Activated T-cell treated with anti-CD3 and anti-CD28 coated beads, Interleukin-2, amount 50 U/mL, for 1 hour (primary cell): ENCODE data around the gene LRP5.

Source experiments
- DNase-seq: peaks from one replicate; pipeline ENCODE4 v3.0.0-alpha.2; 2020

Gene LRP5

GRCh38 chr11:68349461-68350249 lies 37.3 kb downstream of the LRP5 start:
- no peak for DNase-seq

GRCh38 chr11:68350759-68351449 lies 38.5 kb downstream of the LRP5 start:
- DNase-seq = no peak

DNA sequence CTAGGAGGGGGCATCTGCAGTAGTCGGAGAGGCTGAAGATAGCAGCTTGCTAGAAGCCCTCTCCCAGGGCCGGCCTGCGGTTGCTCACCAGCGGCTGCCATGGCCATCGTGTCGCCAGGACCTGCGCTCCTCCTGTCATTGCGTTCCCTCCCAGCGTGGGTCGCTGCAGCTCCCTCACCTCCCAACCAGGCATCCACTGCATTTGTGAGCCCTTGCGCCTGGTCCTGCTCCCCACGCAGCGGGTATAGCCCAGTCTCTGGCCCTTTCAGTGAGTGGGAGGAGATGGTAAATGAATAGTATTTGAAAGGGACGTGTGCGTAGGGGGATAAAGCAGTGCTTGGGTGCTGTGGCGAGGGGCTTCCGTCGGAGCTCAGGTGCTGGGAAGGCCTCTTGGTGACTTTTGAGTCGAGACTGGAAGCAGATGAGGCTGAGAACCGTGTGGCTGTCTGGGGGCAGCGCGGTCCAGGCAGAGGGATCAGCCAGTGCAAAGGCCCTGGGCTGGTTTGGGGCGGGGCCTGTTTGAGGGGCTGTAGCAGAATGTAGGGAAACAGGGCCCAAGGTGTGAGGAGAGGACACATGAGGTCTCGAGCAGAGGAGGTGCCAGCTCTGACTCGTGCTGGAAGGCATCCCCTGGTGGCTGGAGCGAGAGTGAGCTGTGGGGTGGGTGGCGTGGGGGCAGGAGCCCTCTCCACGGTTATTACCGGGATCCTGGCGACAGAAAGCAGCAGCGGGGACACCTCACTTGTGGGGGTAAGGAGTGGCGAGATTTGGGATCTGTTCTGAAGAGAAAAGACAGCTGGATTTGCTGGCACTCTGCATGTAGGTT lies 39.3 kb downstream of the LRP5 start:
- no peak for DNase-seq

- DNase-seq = no peak
Measured at GRCh38 chr11:68352591-68352990, 40.2 kb downstream of the LRP5 start.

GRCh38 chr11:68353118-68353517 lies 40.7 kb downstream of the LRP5 start:
- DNase-seq = no peak

GRCh38 chr11:68353669-68354068 lies 41.3 kb downstream of the LRP5 start:
- no peak for DNase-seq

DNA sequence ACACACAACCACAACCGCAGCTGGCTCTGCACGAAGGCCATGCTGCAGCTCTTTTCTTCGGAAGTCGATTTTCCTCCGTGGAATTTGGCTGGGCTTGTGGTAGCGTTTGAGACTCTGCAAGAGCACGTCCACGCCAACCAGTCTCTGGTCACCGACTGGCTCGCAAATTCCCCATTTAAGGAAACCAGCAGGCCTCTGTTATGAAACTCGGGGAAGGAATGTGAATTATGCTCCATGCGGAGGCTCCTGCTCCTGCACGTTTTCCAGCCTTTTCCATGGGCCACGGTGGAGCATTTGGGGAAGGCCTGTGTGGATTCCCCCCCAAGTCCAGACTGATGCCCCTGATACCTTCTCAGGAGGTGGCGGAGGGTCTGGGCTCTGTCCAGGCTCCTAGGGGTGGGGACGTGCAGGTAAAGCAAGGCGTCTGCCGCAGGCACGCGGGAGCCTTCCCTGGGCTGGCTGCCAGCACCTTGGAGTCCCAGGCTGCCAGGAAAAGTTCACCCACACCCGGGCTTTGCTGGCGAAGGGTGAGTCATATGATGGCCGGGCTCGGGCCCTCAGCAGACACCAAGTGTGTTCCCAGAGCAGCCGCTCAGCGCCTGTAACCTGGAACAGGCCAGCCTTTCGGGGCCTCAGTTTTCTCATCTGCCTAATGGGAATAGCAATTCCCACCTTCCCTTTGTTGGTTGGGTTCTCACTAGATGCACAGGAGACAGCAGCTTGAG lies 41.9 kb downstream of the LRP5 start:
- no peak for DNase-seq

- DNase-seq = no peak
Measured at GRCh38 chr11:68355471-68355870, 43.1 kb downstream of the LRP5 start.

GRCh38 chr11:68357568-68357967 lies 45.2 kb downstream of the LRP5 start:
- no peak for DNase-seq

GRCh38 chr11:68358416-68358815 lies 46.0 kb downstream of the LRP5 start:
- DNase-seq = no peak

- DNase-seq = no peak
Measured at GRCh38 chr11:68361702-68362101, 49.3 kb downstream of the LRP5 start.

DNA sequence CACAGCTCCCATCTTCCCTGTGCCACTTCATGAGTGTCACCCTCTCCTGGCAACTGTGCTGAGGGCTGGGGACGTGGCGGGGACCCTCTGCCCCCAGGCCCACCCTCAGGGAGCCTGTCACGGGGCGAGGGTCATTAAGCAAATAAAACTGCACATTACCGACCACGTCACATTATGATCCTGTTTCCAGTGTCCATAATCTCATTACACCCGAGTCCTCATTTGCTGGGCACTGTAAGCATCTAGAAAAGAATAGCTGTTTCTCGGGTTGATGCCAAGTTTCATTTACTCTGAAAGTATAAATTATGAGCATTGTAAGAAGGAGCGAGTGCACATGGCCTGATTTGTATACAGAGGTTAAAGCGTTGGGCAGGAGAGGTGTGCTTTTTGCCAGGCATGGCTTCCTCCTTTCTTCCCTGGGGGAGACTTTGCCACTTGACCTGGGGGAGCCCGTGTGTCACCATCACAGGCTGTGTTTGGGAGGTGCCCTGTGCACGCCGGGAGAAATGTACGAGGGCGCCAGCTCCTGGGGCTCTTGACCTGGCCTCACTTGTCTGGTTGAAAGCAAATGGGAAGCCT lies 50.5 kb downstream of the LRP5 start:
- DNase-seq = no peak

DNA sequence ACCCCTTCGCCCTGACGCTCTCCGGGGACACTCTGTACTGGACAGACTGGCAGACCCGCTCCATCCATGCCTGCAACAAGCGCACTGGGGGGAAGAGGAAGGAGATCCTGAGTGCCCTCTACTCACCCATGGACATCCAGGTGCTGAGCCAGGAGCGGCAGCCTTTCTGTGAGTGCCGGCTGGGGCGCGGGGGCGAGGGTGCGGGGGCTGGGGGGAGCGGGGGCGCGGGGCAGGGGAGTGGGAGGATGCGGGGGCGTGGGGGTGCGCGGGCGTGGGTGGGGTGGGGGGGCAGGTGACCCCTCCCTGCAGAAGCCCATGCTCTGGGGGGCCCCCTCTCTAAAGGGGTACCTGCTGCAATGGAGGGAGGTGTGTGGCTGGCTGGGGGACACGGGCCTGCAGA lies 51.4 kb downstream of the LRP5 start:
- no peak for DNase-seq

DNA sequence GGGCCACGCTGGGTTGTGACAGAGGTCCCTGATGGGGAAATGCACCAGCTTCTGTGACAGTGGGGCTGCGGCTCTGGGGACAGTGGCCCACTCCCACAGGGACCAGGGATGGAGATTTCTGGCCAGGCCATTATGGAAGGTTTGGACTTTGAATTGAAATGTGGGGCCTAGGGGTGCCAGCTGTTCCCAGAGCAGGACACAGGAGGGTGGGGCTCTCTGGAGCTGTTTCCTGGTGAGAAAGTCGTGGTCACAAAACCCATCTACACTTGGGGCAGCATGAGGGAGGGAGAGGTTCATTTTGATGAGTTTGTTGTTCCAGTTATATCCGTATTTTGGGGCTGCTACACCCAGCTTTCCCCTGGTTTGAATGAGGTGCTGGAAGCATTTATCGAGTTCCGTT lies 52.2 kb downstream of the LRP5 start:
- no peak for DNase-seq

GRCh38 chr11:68365943-68366435 lies 53.6 kb downstream of the LRP5 start:
- DNase-seq = no peak

DNA sequence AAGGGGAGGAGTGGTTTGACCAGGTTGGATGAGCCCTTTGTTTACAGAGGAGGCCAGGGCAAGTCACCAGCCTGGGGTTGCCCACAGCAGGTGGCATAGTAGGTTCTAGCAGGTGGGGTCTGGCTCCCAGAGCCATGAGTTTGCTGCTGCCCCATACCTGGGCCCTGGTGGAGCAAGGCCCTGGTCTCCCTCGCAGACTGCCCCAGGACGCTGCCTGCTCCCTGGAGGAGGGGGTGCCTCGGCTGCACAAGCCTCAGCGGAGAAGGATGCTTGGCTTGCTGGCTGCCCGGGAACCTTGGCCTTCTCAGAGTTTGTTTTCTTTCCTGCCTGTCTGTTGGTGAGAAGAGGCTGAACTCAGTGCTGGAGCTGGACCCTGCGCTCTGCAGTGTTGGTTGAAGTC lies 54.9 kb downstream of the LRP5 start:
- DNase-seq = no peak

GRCh38 chr11:68369756-68370155 lies 57.4 kb downstream of the LRP5 start:
- no peak for DNase-seq

DNA sequence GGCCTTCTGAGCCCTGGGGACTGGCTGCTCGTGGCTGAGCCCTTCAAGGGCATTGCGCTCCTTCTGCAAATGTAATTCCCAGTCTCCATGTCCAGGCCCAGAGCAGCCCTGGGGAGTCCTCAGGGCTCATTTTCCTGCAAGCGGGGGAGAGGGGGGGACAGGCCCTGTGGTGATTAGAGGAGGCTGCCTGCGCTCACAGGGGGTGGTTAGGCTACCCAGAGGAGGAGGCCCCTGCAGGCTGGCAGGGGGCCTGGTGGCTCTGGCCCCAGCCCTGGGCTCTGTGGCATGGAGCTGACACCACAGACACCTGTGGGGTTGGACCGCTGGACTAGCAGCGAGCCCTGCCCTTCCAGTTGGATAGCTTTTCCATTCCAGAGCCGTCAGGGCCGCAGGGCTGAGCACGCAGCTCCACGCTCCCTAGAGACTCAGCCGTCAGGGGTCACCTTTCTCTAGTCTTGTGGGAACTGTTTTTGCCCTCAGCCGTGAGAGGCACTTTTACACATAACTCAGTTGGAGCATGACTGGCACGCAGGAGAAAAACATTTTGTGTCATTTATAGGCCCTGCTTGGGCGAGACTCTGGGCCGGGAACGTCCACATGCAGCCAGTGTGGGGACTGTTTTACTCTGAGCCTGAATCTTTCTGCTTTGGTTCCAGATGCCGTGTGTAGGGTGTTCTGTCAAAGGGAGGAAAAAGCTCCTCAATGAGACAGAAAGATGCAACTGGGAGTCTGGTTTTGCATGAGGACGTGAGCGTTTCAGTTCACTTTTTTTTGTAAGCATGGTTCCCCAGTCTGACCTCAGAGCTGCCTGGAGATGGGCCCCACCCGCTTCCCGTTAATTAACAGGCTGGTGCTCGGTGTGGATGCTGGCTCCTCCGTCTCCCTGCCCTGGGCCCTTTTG lies 58.1 kb downstream of the LRP5 start:
- DNase-seq = no peak

DNA sequence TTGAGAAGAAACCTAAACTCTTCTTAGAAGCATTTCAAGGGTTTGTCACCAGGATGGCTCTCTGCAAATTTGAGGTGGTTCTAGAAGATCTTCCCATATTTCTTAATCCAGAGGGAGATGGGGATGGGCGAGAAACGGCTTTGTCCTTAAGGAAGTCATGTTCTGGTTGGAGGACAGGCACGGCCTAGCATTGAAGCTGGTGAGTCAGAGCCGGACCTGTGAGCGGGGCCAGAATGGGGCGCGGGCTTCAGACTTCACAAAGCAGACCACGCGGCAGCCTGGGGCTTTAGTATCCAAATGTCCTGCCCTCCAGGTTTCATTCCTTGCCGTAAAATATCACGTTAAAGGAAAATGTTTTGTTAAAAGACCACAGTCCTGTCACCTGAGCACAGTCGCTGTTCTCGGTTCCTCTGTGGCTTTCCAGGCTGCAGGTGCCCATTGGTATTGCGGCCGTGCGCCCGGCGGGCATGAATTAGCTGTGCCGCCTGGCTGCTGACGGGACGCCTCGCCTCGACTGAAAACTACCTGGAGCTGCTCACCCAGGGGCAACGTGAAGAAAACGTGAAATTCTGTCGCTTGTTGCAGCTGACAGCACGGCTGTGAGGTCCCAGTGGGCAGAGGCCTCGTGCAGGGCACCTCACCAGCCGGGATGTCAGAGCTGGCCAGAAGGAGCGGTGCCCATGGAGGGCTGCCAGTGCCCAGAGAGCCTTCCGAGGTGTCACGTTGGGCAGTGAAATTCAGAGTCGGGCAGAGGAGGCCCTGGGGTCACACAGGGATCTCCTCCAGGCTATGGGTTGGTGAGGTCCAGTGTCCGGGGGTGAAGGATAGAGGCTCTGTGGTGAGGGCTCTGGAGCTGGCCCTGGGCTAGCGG lies 59.0 kb downstream of the LRP5 start:
- DNase-seq = no peak

DNA sequence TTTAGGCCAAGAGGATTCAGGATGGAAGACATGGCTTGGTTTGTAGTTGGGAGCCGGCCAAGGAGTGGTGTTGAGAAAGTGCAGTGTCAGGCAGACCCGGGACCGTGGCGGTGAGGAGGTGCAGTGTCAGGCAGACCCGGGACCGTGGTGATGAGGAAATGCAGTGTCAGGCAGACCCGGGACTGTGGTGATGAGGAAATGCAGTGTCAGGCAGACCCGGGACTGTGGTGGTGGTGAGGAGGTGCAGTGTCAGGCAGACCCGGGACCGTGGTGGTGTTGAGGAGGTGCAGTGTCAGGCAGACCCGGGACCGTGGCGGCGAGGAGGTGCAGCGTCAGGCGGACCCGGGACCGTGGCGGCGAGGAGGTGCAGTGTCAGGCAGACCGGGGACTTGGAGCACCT lies 59.7 kb downstream of the LRP5 start:
- DNase-seq = no peak
